ENCODE results near the gene AGBL1.

GRCh38 chr15:86959254-86959653 is 879.6 kb downstream of the AGBL1 start:
- TF ChIP-seq CTCF (IDR thresholded peaks at IDR 0.05): no peak
- no peak for TF ChIP-seq EZH2 (IDR thresholded peaks at IDR 0.05; ENCODE audit: borderline replicate concordance, insufficient read depth, low read depth, low read length, poor library complexity, severe bottlenecking)

Measured in B cell (primary cell).